Adipocyte (in vitro differentiated cells): ENCODE results near the gene FGFR1OP2.

Experiments
- DNase-seq: peaks from one replicate; pipeline ENCODE4 v3.0.0-alpha.2; 2015; ENCODE audit warnings: low read depth
- H3K27me3 ChIP-seq: replicated peaks from 2 replicates; pipeline ENCODE4 v1.7.0; 2013; ENCODE audit warnings: mild to moderate bottlenecking, low read length, moderate library complexity; ENCODE audit not compliant: control insufficient read depth, insufficient read depth
- H3K36me3 ChIP-seq: 2 replicates; pipeline ENCODE4 v1.7.0; 2013; ENCODE audit warnings: low read length, mild to moderate bottlenecking, moderate library complexity; ENCODE audit not compliant: control insufficient read depth, insufficient read depth, severe bottlenecking
- H3K4me1 ChIP-seq: 2 replicates; pipeline ENCODE4 v1.7.0; 2013; ENCODE audit warnings: mild to moderate bottlenecking, low read length, moderate library complexity; ENCODE audit not compliant: control insufficient read depth, insufficient read depth
- H3K4me3 ChIP-seq: 2 replicates; pipeline ENCODE4 v1.7.0; 2013; ENCODE audit warnings: mild to moderate bottlenecking, low read length, moderate library complexity
- H3K9ac ChIP-seq: 2 replicates; pipeline ENCODE4 v1.7.0; 2013; ENCODE audit warnings: mild to moderate bottlenecking, low read length, moderate library complexity
- H3K9me3 ChIP-seq: 2 replicates; pipeline ENCODE4 v1.7.0; 2013; ENCODE audit warnings: mild to moderate bottlenecking, low read length, moderate library complexity; ENCODE audit not compliant: control insufficient read depth

FGFR1OP2 gene

DNA sequence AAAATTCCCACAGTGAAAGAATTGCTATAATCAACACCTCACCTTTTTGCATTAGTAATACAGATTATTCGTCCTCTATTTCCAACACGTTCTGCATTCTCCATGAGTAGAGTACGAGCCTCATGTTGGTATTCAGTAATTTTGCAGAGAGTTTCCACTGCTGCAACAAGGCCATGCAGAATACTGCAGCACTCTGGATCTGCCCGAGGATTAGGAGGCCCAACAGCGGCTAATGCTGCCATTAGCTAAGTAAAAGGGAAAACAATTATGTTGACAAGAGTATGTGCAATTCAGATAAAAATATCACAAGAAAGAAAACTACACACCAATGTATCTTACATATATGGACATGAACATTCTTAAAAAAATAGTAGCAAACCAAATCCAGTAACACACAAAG lies 9.6 kb upstream of the FGFR1OP2 start:
- no peaks in the 10 kb centered on the region for H3K9me3 ChIP-seq
- no peaks in the 10 kb centered on the region for H3K27me3 ChIP-seq
- no peak overlapping the region for H3K4me3 ChIP-seq
- no peak for DNase-seq
- H3K9ac ChIP-seq, result no peak overlapping the region
- peaks cover 70% of the 10 kb centered on the region for H3K36me3 ChIP-seq
- H3K4me1 ChIP-seq, result no peaks in the 10 kb centered on the region

GRCh38 chr12:26929590-26929989 lies 8.7 kb upstream of the FGFR1OP2 start:
- H3K36me3 ChIP-seq, result peaks cover 67% of the 10 kb centered on the region
- no peaks in the 10 kb centered on the region for H3K9me3 ChIP-seq
- DNase-seq, result no peak
- H3K9ac ChIP-seq, result no peak overlapping the region
- H3K27me3 ChIP-seq, result no peaks in the 10 kb centered on the region
- no peak overlapping the region for H3K4me3 ChIP-seq
- peaks cover under 1% of the 10 kb centered on the region for H3K4me1 ChIP-seq

DNA sequence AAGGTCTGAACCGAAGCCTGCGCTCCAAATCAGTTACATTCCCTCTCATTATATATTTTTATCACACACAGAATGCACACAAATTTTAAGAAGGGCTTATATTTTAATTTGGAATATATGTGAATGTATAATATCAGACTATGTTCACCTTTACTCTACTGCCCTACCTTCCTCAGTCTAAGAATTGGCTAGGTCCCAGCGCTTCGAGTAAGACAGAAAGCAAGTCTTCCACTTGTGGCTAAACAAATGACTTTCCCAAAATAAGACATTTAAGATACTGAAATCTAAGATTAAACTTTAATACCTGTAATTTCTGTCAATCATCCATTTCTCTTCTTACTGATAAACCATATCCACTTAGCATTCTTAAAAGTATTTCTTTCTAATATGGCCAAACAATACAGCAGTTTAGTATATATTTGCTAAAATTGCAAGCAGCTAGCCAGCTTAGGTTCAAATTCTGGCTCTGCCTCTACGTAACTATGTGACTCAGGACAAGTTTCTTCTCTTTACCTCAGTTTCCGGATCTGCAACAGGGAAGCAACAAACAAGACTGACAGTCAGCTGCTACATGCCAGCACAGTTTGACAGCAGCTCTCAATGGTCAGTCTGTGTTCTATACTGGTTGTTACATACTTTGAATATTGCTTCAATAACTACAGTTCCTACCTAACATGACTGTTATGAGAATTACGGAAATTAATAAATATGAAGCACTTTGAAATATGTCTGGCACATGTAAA lies 2.5 kb upstream of the FGFR1OP2 start:
- Histone ChIP-seq H3K36me3 (peaks cover 16% of the 10 kb centered on the region), H3K4me1 (peaks cover 39% of the 10 kb centered on the region), H3K27me3 (no peaks in the 10 kb centered on the region), H3K9ac (peak overlapping the region; percentile 99), H3K9me3 (no peaks in the 10 kb centered on the region), H3K4me3 (peak overlapping the region; percentile 100)
- no peak for DNase-seq

DNA sequence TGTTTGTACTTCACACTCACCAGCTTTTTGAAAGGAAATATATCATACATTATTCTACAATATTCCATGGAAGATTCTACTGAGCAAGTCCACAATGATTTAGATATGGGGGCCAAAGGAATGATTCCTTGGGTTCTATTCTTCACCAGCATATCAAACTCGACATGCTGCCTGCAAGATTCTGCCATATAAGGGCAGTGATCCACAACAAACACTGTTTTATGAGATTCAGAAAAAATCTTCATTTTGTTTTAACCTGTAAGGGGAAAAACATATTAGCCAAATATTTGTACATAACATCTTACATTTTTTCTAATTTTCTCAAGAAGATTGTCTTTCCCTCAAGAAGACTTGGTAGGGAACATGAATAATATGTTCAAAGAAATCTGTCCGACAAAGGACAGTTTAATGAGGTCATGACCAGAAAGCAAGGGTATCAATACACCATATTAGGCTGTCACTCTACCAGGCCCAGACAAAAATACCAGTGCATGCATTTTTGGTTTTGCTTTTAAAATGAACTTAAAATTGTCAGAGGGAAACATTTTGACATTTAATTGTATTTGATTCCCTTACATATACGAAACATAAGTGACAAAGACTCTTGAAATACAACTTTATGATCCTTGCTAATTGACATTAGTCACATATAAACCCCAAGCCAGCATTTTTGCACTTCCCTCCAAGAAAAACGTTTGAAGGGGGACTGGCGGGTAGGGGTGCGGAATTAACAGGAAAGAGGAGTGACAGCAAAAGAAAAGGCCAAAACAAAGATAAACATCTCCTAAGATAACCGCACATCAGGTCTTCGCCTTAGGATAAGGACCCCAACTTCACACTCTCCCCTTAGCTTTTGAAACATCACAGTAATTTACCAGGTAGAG lies 1.5 kb upstream of the FGFR1OP2 start:
- Histone ChIP-seq H3K9ac (peak overlapping the region; percentile 99), H3K4me1 (peaks cover 48% of the 10 kb centered on the region), H3K36me3 (peaks cover 11% of the 10 kb centered on the region), H3K4me3 (peak overlapping the region; percentile 100), H3K27me3 (no peaks in the 10 kb centered on the region), H3K9me3 (no peaks in the 10 kb centered on the region)
- DNase-seq, result peak; percentile 38

DNA sequence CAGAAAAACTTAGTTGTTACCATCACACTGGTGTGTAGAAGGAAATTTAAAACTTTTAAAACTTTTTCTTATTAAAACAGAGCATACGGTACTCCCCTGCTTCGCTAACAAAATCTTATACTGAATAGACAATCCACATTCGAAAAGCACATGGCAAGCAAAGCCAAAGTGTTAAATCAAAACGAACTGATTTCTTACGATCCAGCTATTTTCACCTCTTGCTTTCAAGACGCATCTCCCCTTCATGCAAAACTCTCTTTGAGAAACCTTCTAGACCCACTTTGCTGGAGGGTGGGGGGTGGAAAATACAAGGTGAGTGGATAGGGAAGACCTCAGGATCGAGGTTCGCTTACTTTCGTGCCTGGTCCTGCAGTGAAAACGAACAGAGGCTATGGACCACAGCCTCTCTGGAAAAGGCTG lies 817 bp upstream of the FGFR1OP2 start:
- Histone ChIP-seq H3K4me3 (peak overlapping the region; percentile 100), H3K9me3 (no peaks in the 10 kb centered on the region), H3K4me1 (peaks cover 53% of the 10 kb centered on the region), H3K27me3 (no peaks in the 10 kb centered on the region), H3K36me3 (peaks cover 9% of the 10 kb centered on the region), H3K9ac (peak overlapping the region; percentile 99)
- peak; percentile 32 for DNase-seq

DNA sequence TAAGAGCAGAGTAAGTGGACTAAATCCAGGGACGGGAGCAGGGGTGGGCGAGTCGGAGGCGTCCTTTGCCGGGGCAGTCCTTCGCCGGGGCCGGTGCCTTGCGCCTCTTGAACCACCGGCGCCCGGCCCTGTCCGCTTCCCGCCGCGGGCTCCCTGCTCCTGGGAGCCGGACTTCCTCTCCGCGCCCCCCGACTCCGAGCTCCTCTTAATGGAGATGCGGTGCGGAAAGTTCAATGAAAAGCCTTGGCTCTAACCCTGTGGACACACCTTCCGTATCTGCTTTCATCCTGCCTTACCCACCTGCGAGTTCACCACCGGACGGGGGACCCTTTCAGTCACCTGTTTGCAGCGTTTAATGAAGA lies 412 bp downstream of the FGFR1OP2 start:
- peak; percentile 70 for DNase-seq
- peak overlapping the region; percentile 100 for H3K4me3 ChIP-seq
- H3K4me1 ChIP-seq, result peaks cover 62% of the 10 kb centered on the region
- peaks cover 6% of the 10 kb centered on the region for H3K36me3 ChIP-seq
- peak overlapping the region; percentile 99 for H3K9ac ChIP-seq
- no peaks in the 10 kb centered on the region for H3K27me3 ChIP-seq
- H3K9me3 ChIP-seq, result no peaks in the 10 kb centered on the region

DNA sequence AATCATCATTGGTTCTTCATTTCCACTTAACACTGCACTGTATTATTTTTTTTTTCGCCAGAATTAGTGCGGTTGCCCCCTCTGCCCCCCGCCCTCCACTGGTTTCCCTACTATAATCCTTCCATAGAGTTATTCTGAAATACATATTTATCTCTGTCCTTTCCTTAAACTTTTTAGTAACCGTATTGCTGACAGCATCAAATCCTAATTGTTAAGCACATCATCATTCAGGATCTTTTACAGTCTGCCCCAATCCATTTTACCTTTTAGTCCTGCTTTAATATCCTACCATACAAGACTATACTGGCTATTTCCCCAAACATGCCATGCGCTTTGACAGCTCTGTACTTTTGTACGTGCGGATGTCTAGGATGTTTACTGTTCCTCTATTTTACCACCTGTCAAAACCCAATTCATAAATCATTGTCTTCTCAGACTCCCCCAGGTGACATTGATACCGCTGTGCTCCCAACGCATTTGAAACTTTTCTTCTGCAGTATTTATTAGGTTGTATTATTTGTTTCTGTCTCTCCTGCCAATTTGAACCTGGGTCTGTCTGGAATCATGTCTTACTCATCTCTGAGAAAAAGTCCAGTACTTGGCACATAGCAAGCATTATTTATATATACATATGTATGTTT lies 1.0 kb downstream of the FGFR1OP2 start:
- no peaks in the 10 kb centered on the region for H3K36me3 ChIP-seq
- peaks cover 62% of the 10 kb centered on the region for H3K4me1 ChIP-seq
- DNase-seq, result peak; percentile 38
- H3K9ac ChIP-seq, result peak overlapping the region; percentile 99
- peak overlapping the region; percentile 100 for H3K4me3 ChIP-seq
- no peaks in the 10 kb centered on the region for H3K9me3 ChIP-seq
- no peaks in the 10 kb centered on the region for H3K27me3 ChIP-seq

DNA sequence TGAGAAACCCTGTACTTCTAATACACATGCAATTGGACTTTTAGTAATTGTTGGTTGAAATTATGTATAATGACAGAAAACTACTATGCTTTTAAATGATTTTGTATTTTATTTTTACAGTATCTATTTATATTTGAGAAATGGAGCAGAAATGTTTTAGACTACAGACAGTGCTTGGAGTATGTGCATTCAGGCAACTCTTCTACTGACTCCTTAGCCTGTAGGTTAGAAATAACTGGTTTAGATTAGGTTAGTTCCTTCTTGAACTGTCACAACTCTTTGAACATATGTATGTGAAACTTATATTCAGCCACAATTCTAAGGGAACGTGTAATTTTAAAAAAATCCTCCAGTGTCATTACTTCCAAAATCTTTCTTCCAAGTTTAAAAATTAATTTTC lies 1.7 kb downstream of the FGFR1OP2 start:
- H3K9ac ChIP-seq, result peak overlapping the region; percentile 99
- H3K4me1 ChIP-seq, result peaks cover 58% of the 10 kb centered on the region
- DNase-seq, result peak; percentile 10
- H3K27me3 ChIP-seq, result no peaks in the 10 kb centered on the region
- no peaks in the 10 kb centered on the region for H3K9me3 ChIP-seq
- no peaks in the 10 kb centered on the region for H3K36me3 ChIP-seq
- peak overlapping the region; percentile 100 for H3K4me3 ChIP-seq

- DNase-seq, result peak; percentile 36
- H3K4me3 ChIP-seq, result peak overlapping the region; percentile 100
- H3K4me1 ChIP-seq, result peaks cover 54% of the 10 kb centered on the region
- H3K9me3 ChIP-seq, result no peaks in the 10 kb centered on the region
- H3K9ac ChIP-seq, result peak overlapping the region; percentile 99
- H3K27me3 ChIP-seq, result no peaks in the 10 kb centered on the region
- H3K36me3 ChIP-seq, result no peaks in the 10 kb centered on the region
Measured at GRCh38 chr12:26940516-26941214, 2.4 kb downstream of the FGFR1OP2 start.

GRCh38 chr12:26941215-26941594 lies 2.9 kb downstream of the FGFR1OP2 start:
- Histone ChIP-seq H3K9me3 (no peaks in the 10 kb centered on the region), H3K4me3 (peak overlapping the region; percentile 100), H3K9ac (peak overlapping the region; percentile 99), H3K36me3 (no peaks in the 10 kb centered on the region), H3K27me3 (no peaks in the 10 kb centered on the region), H3K4me1 (peaks cover 48% of the 10 kb centered on the region)
- DNase-seq, result no peak
